HepG2 (cell line): ENCODE measurements around the gene WDR35. TPM values are rescaled to one million over a fixed set of nuclear protein-coding genes. Genes with fewer than 3 reads are reported as not detected.

Experiments
- ATAC-seq: fragments of 200-7000 bp; cut with Tn5 transposase; 3 replicates; pipeline ENCODE4 v1.9.1; 2020; ENCODE audit warnings: mild to moderate bottlenecking, moderate library complexity
- BruUV-seq: library from RNA; stranded (reverse); fragments of 400-500 nt; replicated peaks from 2 replicates; lab custom pipeline; 2021; lab: Mats Ljungman, UMichigan
- CTCF ChIA-PET: fragments of 300-600 bp; formaldehyde crosslinking; extraction: SDS; loops from one replicate; lab custom pipeline; 2021; ENCODE audit warnings: low total read pairs, inconsistent platforms, low intra/inter-chr PET ratio; lab: Yijun Ruan, JAX
- POLR2A ChIA-PET: fragments of 350-600 bp; sonication (Branson Sonifier 250); formaldehyde crosslinking; loops from one replicate; lab custom pipeline; 2020; ENCODE audit warnings: antibody characterized with exemption, inconsistent platforms; lab: Yijun Ruan, JAX
- DNase-seq: peaks from one replicate; pipeline ENCODE4 v3.0.0-alpha.2; 2015; ENCODE audit warnings: low spot score
- FAIRE-seq: peaks from 3 replicates; lab custom pipeline; 2011; peaks lifted over from hg19 to GRCh38; lab: Jason Lieb, UNC
- H2AFZ ChIP-seq: one replicate; pipeline ENCODE4 v1.6.1; 2011; ENCODE audit warnings: low read length, inconsistent platforms
- H3K27ac ChIP-seq: fragments of 300-600 bp; 3 replicates; pipeline ENCODE4 v1.8.0; 2011; ENCODE audit warnings: mixed run types, mild to moderate bottlenecking, mixed read lengths, low read length, inconsistent platforms; ENCODE audit not compliant: insufficient read depth; ENCODE audit errors: extremely low read length
- H3K27me3 ChIP-seq, 2 experiments: fragments of 200-600 bp in 1 of 2; 2 replicates in 1 of 2; 3 replicates in 1 of 2; pipeline versions ENCODE4 v1.6.0 to v1.8.0; 2011; ENCODE audit warnings: low read length in 2 of 2, mild to moderate bottlenecking in 2 of 2, moderate library complexity in 2 of 2, inconsistent platforms in 1 of 2; ENCODE audit not compliant: insufficient read depth in 2 of 2, control insufficient read depth in 1 of 2
- H3K36me3 ChIP-seq, 2 experiments: fragments of 200-600 bp in 1 of 2; replicated peaks in 1 of 2; 2 replicates in 1 of 2; 3 replicates in 1 of 2; pipeline versions ENCODE4 v1.5.1 to v1.8.0; 2011; ENCODE audit warnings: low read length in 2 of 2, inconsistent platforms in 1 of 2; ENCODE audit not compliant: insufficient read depth in 2 of 2, control insufficient read depth in 1 of 2
- H3K4me1 ChIP-seq: 2 replicates; pipeline ENCODE4 v1.5.1; 2012; ENCODE audit warnings: low read length, inconsistent platforms; ENCODE audit not compliant: insufficient read depth
- H3K4me2 ChIP-seq: 2 replicates; pipeline ENCODE4 v1.6.0; 2011; ENCODE audit warnings: low read depth, low read length, inconsistent platforms
- H3K4me3 ChIP-seq, 3 experiments: fragments of 200-600 bp in 1 of 3; sonication (generic), shearing (Covaris generic) in 1 of 3; replicated peaks in 1 of 3; 2 replicates each; pipeline ENCODE4 v1.5.1; 2011 to 2016; ENCODE audit warnings: low read length in 3 of 3, inconsistent platforms in 2 of 3, low read depth in 2 of 3, mild to moderate bottlenecking in 2 of 3, control low read depth in 1 of 3, mixed read lengths in 1 of 3; ENCODE audit not compliant: insufficient read depth in 1 of 3
- H3K79me2 ChIP-seq: one replicate; pipeline ENCODE4 v1.6.1; 2011; ENCODE audit warnings: low read length, inconsistent platforms; ENCODE audit not compliant: insufficient read depth
- H3K9ac ChIP-seq: 2 replicates; pipeline ENCODE4 v1.6.0; 2011; ENCODE audit warnings: mild to moderate bottlenecking, low read depth, low read length, inconsistent platforms; ENCODE audit not compliant: insufficient read depth
- H3K9me3 ChIP-seq: 2 replicates; pipeline ENCODE4 v1.5.1; 2012; ENCODE audit warnings: mild to moderate bottlenecking, low read length
- H4K20me1 ChIP-seq: 2 replicates; pipeline ENCODE4 v1.6.0; 2011; ENCODE audit warnings: inconsistent platforms, mild to moderate bottlenecking, low read length, moderate library complexity; ENCODE audit not compliant: insufficient read depth
- ELF3 ChIP-seq: IDR thresholded peaks from 2 replicates; pipeline ENCODE4 v1.6.1; 2016; ENCODE audit warnings: missing genetic modification reagents, missing compliant biosample characterization
- ETV5 ChIP-seq: IDR thresholded peaks from 2 replicates; pipeline ENCODE4 v1.6.1; 2018; ENCODE audit warnings: missing biosample characterization, missing genetic modification reagents, inconsistent platforms, borderline replicate concordance
- FOSL2 ChIP-seq: sonication (generic); formaldehyde crosslinking; IDR thresholded peaks from 2 replicates; pipeline ENCODE4 v1.4.0; 2020; ENCODE audit warnings: missing genetic modification reagents
- GABPB1 ChIP-seq: IDR thresholded peaks from 2 replicates; pipeline ENCODE4 v1.6.1; 2016; ENCODE audit warnings: mild to moderate bottlenecking, missing genetic modification reagents, moderate library complexity, missing compliant biosample characterization
- NAIF1 ChIP-seq: sonication (generic); formaldehyde crosslinking; IDR thresholded peaks from 2 replicates; pipeline ENCODE4 v1.5.0; 2020; ENCODE audit warnings: mild to moderate bottlenecking, missing genetic modification reagents, borderline replicate concordance
- SAP130 ChIP-seq: IDR thresholded peaks from 2 replicates; pipeline ENCODE4 v1.6.1; 2016; ENCODE audit warnings: low read depth
- SIX1 ChIP-seq: sonication (generic); formaldehyde crosslinking; IDR thresholded peaks from 2 replicates; pipeline ENCODE4 v1.4.0; 2020; ENCODE audit warnings: missing genetic modification reagents, borderline replicate concordance
- SOX5 ChIP-seq: IDR thresholded peaks from 2 replicates; pipeline ENCODE4 v1.6.1; 2016; ENCODE audit warnings: borderline replicate concordance
- TBX2 ChIP-seq: sonication (generic); formaldehyde crosslinking; IDR thresholded peaks from 2 replicates; pipeline ENCODE4 v1.5.0; 2020; ENCODE audit warnings: missing genetic modification reagents, mild to moderate bottlenecking, borderline replicate concordance
- ZNF12 ChIP-seq: sonication (generic); formaldehyde crosslinking; IDR thresholded peaks from 2 replicates; pipeline ENCODE4 v1.5.0; 2020; ENCODE audit warnings: missing genetic modification reagents
- ZNF207 ChIP-seq: fragments of 450-650 bp; IDR thresholded peaks from 2 replicates; pipeline ENCODE4 v1.6.1; 2016; ENCODE audit warnings: antibody characterized with exemption, borderline replicate concordance
- WGBS: methylation state at CpG from one replicate; pipeline ENCODE4 v1.1.6; 2017; ENCODE audit warnings: low lambda C conversion rate; 5-methylcytosine and 5-hydroxymethylcytosine counted together
- in situ Hi-C: cut with HindIII; loops from 2 replicates; pipeline ENCODE4 v1.10.0; 2017; ENCODE audit warnings: low pct_unique_long_range_greater_than_20kb; ENCODE audit not compliant: extremely low pct_ligation_motif_present
- intact Hi-C: fragments of 100-400 bp; cut with micrococcal nuclease; formaldehyde crosslinking; loops from one replicate; pipeline ENCODE4 v1.10.0; 2022; ENCODE audit not compliant: unreplicated experiment
- polyA plus RNA-seq, 8 experiments: library from polyadenylated mRNA; depleted of rRNA in 3 of 8; stranded (reverse) in 7 of 8; unstranded in 1 of 8; fragments of >200 nt; fragmentation: Illumina TruSeq in 4 of 8; extraction: Trizol in 4 of 8; gene quantifications; 2 replicates each; pipeline versions ENCODE4 v1.2.1 to v1.2.3, GENCODE V29; 2011 to 2016; ENCODE audit warnings: low read depth in 4 of 8, missing spikeins in 1 of 8, mixed read lengths in 1 of 8; ENCODE audit not compliant: insufficient read depth in 1 of 8
- total RNA-seq, 5 experiments: library from RNA; depleted of rRNA; stranded (reverse); fragments of >200 nt; fragmentation: Illumina TruSeq; extraction: Trizol; gene quantifications; 2 replicates each; pipeline ENCODE4 v1.2.3, GENCODE V29; 2016; ENCODE audit warnings: low read depth in 1 of 5
- TF ChIP-seq, protein P1 (sequence below), 2 experiments: sonication (generic) in 1 of 2; formaldehyde crosslinking in 1 of 2; IDR thresholded peaks; 2 replicates each; pipeline versions ENCODE4 v1.4.0 to v1.6.1; 2016 to 2020; ENCODE audit warnings: borderline replicate concordance in 1 of 2, low read depth in 1 of 2, mild to moderate bottlenecking in 1 of 2, missing genetic modification reagents in 1 of 2
- TF ChIP-seq, protein P2 (sequence below): sonication (generic); formaldehyde crosslinking; IDR thresholded peaks from 2 replicates; pipeline ENCODE4 v1.5.1; 2020; ENCODE audit warnings: mild to moderate bottlenecking, missing genetic modification reagents, borderline replicate concordance

WDR35 gene
- total and polyA plus RNA-seq, 2 of the 13 experiments (the other 11 are each of a cell fraction or from before 2014, with no cell fraction given): 11.1 to 19.6 TPM

DNA sequence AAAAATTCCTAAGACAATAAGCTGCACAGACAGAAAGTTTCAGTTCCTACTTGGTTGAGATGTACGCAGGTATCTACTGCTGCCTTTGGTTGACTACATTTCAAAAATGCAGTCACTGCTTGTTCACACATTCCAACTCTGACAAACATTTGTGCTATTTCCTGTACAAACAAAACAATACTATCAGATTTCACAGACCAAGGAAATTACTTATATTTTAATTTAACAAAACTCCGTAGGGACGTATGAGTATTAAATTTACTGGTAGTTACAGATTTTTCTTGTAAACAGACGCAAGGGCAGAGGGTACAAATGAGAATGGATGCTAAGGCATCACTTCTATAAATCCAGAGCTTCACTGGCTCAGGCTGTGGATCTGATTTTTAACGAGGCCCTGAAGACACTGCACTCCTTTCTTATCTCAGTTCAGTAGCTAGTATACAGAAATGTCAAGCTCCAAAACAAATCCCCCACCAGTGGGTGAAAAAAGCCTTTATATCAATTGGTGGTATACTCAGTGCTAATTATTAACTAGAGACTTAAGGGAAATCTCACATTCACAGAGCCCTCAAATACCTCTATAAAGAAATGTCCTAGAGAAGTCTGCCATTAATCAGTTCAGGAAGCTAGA is 56.4 kb downstream of the WDR35 start:
- FAIRE-seq (no peak), ATAC-seq (peak; percentile 93), DNase-seq (peak; percentile 74)
- 43% methylated on average over 5 of the region's 5 CpGs for WGBS
- H2AFZ ChIP-seq: peak overlapping the region; percentile 17
- H3K79me2 ChIP-seq: no peaks in the 10 kb centered on the region
- BruUV-seq: no TSS peak
- H4K20me1 ChIP-seq: no peaks in the 10 kb centered on the region
- ChIA-PET POLR2A (interaction anchor here (0.5 to 1.5 kb wide), 5 partner anchors 32 to 119 kb away, joined by 3 to 5 read pairs (median 3); partner anchors contain the start of genes LAPTM4A and TTC32), CTCF (no interaction called here)
- H3K27ac ChIP-seq: peak overlapping the region; percentile 61
- no peak overlapping the region for H3K4me3 ChIP-seq
- peak overlapping the region; percentile 55 for H3K4me2 ChIP-seq
- H3K9ac ChIP-seq: peak overlapping the region; percentile 43; the same call in 1 of the 2 replicates
- no peaks in the 10 kb centered on the region for H3K27me3 ChIP-seq
- H3K36me3 ChIP-seq: peaks cover 9 to 48% of the 10 kb centered on the region in 2 experiments
- in situ Hi-C loops (no loop called here), intact Hi-C loops (no loop called here)
- H3K9me3 ChIP-seq: peaks cover 5% of the 10 kb centered on the region
- peaks cover 26% of the 10 kb centered on the region for H3K4me1 ChIP-seq
- TF ChIP-seq ELF3 (peak; percentile 49), SIX1 (CRISPR knock-in tag) (peak; percentile 93; the same call in 1 of the 2 replicates), SAP130 (CRISPR knock-in tag) (peak; percentile 57), TBX2 (CRISPR knock-in tag) (0 out of 2 replicates have a peak, but pooled peaks have one; percentile 31), NAIF1 (CRISPR knock-in tag) (no peak), FOSL2 (0 out of 2 replicates have a peak, but pooled peaks have one; percentile 13), ZNF12 (CRISPR knock-in tag) (peak; percentile 82), ETV5 (CRISPR knock-in tag) (peak; percentile 36; the same call in 1 of the 2 replicates), GABPB1 (CRISPR knock-in tag) (no peak), SOX5 (CRISPR knock-in tag) (peak; percentile 38; the same call in 1 of the 2 replicates), ZNF207 (no peak)
- TF ChIP-seq, protein P1, sequence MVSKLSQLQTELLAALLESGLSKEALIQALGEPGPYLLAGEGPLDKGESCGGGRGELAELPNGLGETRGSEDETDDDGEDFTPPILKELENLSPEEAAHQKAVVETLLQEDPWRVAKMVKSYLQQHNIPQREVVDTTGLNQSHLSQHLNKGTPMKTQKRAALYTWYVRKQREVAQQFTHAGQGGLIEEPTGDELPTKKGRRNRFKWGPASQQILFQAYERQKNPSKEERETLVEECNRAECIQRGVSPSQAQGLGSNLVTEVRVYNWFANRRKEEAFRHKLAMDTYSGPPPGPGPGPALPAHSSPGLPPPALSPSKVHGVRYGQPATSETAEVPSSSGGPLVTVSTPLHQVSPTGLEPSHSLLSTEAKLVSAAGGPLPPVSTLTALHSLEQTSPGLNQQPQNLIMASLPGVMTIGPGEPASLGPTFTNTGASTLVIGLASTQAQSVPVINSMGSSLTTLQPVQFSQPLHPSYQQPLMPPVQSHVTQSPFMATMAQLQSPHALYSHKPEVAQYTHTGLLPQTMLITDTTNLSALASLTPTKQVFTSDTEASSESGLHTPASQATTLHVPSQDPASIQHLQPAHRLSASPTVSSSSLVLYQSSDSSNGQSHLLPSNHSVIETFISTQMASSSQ (IDR thresholded peaks at IDR 0.05; ENCODE audit: low read depth): no peak; the same call in 1 of the 2 replicates
- TF ChIP-seq, protein P1 (CRISPR knock-in tag; IDR thresholded peaks at IDR 0.05; ENCODE audit: borderline replicate concordance): peak; percentile 15; the same call in 1 of the 2 replicates
- TF ChIP-seq, protein P2, sequence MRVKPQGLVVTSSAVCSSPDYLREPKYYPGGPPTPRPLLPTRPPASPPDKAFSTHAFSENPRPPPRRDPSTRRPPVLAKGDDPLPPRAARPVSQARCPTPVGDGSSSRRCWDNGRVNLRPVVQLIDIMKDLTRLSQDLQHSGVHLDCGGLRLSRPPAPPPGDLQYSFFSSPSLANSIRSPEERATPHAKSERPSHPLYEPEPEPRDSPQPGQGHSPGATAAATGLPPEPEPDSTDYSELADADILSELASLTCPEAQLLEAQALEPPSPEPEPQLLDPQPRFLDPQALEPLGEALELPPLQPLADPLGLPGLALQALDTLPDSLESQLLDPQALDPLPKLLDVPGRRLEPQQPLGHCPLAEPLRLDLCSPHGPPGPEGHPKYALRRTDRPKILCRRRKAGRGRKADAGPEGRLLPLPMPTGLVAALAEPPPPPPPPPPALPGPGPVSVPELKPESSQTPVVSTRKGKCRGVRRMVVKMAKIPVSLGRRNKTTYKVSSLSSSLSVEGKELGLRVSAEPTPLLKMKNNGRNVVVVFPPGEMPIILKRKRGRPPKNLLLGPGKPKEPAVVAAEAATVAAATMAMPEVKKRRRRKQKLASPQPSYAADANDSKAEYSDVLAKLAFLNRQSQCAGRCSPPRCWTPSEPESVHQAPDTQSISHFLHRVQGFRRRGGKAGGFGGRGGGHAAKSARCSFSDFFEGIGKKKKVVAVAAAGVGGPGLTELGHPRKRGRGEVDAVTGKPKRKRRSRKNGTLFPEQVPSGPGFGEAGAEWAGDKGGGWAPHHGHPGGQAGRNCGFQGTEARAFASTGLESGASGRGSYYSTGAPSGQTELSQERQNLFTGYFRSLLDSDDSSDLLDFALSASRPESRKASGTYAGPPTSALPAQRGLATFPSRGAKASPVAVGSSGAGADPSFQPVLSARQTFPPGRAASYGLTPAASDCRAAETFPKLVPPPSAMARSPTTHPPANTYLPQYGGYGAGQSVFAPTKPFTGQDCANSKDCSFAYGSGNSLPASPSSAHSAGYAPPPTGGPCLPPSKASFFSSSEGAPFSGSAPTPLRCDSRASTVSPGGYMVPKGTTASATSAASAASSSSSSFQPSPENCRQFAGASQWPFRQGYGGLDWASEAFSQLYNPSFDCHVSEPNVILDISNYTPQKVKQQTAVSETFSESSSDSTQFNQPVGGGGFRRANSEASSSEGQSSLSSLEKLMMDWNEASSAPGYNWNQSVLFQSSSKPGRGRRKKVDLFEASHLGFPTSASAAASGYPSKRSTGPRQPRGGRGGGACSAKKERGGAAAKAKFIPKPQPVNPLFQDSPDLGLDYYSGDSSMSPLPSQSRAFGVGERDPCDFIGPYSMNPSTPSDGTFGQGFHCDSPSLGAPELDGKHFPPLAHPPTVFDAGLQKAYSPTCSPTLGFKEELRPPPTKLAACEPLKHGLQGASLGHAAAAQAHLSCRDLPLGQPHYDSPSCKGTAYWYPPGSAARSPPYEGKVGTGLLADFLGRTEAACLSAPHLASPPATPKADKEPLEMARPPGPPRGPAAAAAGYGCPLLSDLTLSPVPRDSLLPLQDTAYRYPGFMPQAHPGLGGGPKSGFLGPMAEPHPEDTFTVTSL (CRISPR knock-in tag): peak; percentile 13; the same call in 1 of the 2 replicates
